Gastroesophageal sphincter (tissue), 3 donors: ENCODE measurements around the gene UFM1.

ENCODE experiments used
- EP300 ChIP-seq: sonication (generic); formaldehyde crosslinking; IDR thresholded peaks from one replicate; pipeline ENCODE4 v1.6.1; 2017; ENCODE audit warnings: antibody characterized with exemption, mild to moderate bottlenecking
- TF ChIP-seq, protein P1 (sequence below), 4 experiments: fragments of 200-600 bp in 2 of 4; fragments of 450-650 bp in 2 of 4; sonication (generic) in 1 of 4; IDR thresholded peaks; one replicate each; pipeline ENCODE4 v1.5.1; 2017 to 2019; ENCODE audit warnings: antibody characterized with exemption in 4 of 4, mild to moderate bottlenecking in 2 of 4, moderate library complexity in 2 of 4

GRCh38 chr13:38338089-38338488 lies 11.6 kb upstream of the UFM1 start:
- TF ChIP-seq EP300, result no peak
- TF ChIP-seq, protein P1, sequence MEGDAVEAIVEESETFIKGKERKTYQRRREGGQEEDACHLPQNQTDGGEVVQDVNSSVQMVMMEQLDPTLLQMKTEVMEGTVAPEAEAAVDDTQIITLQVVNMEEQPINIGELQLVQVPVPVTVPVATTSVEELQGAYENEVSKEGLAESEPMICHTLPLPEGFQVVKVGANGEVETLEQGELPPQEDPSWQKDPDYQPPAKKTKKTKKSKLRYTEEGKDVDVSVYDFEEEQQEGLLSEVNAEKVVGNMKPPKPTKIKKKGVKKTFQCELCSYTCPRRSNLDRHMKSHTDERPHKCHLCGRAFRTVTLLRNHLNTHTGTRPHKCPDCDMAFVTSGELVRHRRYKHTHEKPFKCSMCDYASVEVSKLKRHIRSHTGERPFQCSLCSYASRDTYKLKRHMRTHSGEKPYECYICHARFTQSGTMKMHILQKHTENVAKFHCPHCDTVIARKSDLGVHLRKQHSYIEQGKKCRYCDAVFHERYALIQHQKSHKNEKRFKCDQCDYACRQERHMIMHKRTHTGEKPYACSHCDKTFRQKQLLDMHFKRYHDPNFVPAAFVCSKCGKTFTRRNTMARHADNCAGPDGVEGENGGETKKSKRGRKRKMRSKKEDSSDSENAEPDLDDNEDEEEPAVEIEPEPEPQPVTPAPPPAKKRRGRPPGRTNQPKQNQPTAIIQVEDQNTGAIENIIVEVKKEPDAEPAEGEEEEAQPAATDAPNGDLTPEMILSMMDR (IDR thresholded peaks at IDR 0.05), result no peak
